DMS153 treated with DMSO at 0.1 percent for 48 hours (cell line): ENCODE data around the gene CNKSR3.
A peak's percentile ranks its signal among the peaks of the same experiment; 100 is the strongest.

ENCODE experiments used
- DNase-seq: peaks from one replicate; lab custom pipeline; 2025; ENCODE audit not compliant: unreplicated experiment; lab: John Stamatoyannopoulos, UW

The CNKSR3 gene

DNA sequence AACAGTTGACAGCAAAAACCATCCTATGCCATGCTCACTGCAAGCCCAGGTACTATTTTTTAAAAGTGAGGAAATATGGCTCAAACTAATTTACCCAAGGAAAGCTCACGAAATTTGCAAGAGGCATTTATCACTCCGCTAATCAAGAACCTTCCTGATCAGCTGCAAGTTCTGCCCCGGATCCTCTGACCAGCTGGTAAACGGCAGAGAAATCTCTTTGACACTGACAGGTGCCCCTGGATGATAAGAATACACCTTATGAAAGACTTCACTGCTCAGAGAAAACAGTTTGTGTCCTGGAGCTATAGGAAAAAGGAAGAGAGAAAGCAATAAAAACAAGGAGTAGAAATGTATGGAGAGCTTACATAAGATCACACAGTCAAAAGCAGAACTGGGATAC is 6.4 kb downstream of the CNKSR3 start:
- DNase-seq: no peak

DNA sequence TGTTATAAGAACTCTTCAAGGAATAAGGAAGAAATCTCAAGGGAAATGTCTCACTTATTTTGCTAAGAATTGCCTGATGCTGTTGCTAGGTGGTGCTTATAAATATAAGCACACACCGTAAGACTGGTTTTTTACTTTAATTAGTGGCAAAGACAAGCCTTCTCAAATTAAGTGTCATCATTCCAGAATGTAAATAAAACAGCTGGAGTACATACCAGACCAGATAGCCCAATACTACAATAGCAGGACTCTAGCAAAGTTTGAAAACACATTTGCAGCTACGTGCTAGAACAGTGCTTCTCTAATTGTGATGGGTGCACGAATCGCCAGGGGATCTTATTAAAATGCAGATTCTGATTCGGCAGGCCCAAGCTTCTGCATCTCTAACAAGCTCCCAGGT is 6.8 kb downstream of the CNKSR3 start:
- DNase-seq: no peak

DNA sequence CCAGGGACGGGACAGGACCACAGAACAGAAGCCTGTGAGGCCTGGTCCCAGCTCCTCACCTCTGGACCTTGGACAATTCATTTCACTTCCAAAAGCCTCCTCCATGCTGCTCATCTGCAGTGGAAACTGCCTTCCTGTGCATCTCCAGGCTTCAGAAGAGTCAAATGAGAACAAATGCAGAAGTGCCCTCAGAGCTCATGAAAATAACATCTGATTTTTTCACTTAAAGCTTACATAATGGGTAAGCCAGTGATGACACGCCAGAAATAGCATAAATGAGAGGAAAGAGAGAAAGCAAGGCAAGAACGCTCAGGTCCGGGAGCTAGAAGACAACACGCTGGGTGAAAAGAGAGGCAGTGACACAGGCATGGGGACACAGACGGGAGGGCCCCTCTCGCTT is 7.9 kb downstream of the CNKSR3 start:
- no peak for DNase-seq

DNA sequence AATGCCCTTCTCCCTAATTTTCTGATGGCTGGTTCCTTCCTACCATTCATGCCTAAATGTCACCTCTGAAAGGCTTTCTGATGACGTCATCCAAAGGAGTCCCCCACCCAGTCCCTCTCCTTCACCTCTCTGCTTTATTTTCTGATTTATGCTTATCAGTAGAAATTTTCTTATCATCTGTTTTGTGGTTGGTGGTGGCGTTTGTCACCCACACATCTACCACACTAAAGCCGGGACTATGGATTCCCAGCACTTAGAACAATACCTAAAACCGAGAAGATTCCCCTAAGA is 9.0 kb downstream of the CNKSR3 start:
- DNase-seq: no peak

DNA sequence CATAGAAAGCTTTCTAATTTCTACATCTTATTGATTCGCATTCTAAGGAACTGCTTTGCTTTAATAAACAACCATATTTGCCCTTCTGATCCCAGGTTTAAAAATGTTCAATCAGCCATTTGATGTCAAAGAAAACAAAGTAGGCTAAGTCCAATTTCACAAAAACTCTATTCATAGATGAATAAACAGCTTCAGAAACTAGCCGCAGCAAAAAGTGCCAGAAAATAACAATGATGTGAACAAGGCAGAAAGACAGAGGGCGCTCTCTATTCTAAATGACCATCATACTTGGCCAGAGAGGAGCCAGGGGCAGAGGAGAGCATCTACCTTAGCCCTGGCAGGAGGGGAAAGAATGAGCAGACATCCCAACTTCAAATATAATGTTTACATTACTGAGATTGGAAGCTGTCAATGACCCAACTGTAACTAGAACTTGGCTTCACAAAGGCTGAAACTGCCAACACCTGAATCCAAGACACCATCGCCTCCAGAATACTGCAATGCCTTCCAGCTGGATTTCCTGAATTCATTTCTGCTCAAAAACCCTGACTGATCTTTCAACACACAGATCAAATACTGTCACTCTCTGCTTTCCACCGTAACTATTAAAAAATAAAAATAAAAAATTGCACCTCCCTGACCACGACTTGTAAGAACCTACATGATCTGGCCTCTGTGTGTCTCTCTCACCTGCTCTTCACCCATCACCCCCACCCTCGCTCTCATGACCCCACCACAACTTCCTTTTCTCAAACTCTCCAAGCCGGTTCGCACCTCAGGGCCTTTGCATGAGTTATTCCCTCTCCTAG is 9.5 kb downstream of the CNKSR3 start:
- DNase-seq: no peak

DNA sequence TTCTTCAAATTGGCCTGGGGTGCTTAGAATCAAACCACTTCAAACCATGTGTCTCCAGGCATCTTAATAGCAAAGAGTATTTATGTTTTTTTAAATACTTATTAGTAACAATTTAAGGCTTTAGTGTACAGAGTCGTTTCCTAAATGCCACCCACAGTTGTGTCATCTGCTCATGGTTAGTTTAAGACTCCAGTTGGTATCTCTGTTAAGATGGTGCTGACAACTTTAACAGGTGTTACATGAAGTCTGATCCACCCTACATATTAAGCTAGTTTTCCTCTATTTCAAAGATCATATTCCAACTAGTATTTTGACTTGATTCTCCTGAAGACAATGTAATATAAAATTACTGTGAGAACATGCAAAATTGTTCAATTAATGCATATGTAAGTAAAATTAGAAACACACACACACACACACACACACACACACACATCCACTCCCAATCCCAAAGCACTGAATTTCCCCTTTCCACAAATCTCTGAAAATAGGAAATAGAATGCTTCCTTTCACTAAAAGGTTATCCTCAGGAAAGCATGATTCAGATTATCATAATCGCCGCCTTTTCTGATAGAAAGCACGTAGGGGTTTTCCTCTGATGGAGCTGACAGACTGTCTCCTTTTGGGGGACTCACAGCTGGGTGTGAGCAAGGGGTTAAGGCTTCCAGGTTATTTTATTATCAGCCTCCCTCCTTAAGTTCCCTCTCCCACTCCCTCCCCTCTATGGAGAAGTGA is 10.5 kb downstream of the CNKSR3 start:
- DNase-seq: no peak

DNA sequence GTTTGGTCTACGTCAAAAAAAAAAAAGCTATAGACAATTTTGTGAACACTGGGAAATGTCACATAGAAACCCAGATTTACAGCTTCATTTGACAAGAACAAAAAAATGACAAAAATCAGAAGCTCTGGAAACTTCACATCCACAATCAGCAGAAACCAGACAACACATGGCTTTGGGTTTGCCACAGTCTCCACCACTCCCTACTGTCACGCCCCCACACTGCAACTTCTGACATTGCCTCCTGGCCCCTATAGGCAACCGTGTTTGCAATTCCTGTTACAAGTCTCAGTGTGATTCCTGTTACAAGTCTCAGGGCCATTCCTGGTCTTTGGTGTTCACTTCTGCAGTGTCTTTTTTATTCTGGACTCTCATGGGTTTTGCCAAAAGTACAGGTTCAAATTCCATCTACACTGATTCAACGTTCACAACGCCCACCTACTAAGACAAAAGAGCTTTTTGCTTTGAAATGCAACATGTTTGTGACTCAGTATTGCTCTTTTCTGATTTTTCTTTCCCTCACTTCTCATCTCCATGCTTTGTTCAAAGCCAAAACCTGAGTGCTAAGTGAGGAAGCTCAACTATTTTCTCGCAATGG is 12.0 kb downstream of the CNKSR3 start:
- no peak for DNase-seq

DNA sequence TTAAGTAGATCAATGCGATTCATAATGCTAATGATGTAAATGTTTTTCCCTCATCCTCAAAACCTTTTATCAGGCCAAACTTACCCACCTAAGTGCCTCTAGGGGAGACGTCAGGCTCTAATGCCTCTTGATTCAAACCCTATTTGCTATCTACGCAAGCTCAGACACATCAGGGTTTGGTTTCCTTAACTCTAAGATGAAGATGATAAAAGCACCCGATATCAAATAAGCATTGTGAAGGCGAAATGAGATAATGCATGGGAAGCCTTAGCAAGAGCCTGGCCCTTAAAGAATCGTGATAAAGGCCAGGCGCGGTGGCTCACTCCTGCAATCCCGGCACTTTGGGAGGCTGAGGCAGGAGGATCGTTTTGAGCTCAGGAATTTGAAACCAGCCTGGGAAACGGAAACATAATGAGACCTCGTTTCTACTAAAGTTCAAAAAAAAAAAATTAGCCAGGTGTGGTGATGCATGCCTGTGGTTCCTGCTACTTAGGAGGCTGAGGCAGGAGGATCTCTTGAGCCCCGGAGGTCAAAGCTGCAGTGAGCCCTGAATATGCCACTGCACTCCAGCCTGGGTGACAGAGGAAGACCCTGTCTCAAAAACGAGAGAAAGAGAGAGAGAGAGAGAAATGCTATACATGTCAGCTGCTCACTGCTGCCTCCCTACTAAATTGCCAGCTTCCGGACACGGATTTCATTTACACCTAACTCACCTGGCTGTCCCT is 13.5 kb downstream of the CNKSR3 start:
- no peak for DNase-seq

DNA sequence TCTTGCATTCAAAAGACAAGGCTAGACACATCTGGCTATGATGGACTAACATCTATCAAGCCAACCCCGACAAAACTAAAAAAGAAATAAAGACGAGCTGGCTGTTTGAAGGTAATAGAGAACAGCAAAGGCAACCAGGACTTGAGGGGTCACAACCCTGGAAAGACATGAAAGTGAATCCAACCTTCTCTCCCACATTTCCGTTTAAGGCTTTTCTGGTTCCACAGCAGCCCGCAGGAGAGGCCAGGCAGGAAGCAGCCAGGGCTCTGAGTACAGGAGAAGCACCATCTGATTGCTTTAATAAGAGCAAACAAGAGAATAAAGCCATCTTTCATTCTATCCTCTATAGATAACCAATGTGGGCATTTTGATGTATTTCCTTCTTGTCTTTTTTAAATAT is 14.3 kb downstream of the CNKSR3 start:
- DNase-seq: no peak

DNA sequence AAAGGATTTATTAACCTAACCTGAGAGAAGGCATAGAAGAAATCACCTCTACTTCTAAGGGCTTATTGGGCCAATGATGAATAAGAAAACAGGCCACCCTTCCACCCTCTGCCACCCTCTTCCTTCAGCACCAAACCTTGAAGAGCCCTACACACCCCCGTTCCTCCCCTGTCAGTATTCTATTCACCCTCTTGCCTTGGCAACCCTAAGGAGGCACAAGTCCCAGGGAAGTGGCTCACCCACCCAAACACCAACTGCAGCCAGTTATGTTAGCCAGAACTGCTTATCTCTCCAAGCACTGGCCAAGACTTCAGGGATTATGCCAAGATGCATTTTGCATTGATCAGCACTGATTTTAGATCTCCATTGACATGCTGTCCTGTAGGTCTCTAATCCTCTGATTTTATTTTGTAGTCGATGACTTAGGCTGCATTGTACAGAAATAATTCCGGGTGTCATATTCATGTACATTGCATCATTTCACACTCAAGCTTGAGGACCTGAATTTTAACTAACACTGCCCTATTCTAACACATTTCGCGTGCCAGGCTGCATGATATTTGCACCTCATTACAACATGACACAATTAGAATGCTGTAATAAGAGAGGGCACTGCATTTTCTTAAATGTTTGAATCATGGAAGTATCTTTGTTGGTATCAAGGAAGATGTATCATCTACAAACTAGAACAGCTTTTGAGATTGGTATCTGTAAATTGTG is 15.7 kb downstream of the CNKSR3 start:
- DNase-seq: no peak

DNA sequence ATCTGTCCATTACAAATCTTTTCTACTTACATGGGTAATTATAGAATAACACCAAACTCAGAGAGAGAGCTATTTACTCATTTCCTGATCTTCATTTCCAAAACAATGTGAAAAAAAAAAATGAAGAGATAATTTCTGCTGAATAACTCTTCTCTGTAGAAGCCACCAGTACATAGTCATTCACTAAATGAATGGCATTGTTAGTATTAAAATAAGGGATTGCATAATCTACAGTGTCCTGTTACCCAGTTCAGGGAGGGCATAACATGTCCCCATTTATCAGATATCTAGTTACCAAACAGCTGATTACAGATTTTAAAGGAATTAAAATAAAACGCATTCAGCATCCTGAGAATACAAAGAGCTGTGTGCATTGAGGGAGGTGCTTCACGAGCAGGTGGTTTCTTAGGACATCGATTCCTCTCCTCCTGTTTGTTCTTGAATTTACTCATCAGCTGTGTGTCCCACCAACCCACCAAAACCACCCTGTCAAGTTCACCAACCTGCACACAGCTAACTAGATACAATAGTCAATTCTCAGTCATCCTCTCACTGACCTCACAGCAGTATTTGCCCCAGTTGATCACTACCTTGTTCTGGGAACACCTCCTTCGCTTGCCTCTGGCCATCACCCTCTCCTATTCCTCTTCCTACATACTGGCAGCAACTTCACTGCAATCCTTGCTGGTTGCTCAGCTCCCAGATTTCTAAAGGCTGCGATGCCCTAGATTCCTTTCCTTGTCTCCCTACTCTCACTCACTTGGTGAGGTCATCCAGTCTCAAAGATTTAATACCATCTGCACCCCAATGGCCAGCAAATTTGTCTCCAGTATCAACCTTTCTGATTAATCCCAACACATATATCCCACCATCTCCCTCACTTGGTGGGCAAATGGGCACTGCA is 18.7 kb downstream of the CNKSR3 start:
- no peak for DNase-seq

DNA sequence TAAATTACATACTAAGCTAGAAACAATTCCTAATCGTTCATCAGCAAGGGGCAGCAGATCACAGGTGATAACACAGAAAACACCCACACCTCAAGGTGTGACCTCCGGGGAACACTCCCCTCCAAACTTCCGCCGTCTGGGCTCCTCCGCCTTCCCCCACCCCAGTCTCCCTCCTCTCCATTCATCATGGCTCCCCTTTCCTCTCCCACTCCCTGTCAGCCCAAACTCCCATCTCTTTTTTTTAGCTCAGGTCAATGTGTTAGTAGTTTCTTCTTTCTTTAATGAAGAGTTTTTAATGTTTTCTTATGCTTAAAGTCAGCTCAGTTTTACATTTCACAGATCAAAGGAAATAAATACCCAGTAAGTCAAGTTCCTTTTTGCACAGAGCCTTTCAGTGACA is 20.7 kb downstream of the CNKSR3 start:
- no peak for DNase-seq

DNA sequence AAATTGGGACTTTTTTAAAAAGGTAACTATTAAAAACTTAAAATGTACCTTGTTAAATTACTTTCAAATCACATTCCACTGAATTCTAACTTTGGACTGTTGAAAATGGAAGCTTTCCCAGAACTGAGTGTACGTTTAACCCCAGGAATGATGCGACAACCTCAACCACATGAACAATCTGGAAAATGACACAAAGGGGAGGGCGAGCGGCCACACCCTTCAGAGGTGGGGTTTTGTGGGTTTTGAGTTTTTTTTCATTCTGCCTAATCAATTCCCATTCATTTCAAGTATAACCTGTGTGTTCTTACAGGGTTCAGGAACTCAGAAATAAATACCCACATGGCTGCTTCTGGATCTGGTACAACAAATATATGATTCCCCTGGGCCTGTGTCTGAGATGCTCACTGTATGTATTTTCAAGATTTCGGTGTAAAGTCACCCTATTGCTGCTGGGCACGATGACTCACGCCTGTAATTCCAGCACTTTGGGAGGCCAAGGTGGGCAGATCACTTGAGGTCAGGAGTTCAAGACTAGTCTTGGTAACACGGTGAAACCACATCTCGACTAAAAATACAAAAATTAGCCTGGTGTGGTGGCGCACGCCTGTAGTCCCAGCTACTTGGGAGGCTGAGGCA is 21.6 kb downstream of the CNKSR3 start:
- no peak for DNase-seq

DNA sequence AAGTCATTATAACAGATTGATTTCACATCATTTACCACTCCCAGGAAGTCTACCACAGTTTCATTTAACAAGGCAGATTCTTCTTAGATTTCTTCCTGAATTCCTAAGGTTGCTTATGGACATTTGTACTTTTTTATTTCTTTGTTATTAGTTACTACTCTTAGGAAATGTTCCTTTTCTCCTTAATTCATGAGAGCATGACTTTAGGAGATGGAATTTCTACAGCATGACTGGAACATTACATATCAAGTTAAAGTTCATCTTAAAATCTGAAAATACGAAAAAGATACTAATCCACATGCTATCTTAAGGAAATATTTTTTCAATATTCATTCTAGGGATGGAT is 22.3 kb downstream of the CNKSR3 start:
- no peak for DNase-seq

DNA sequence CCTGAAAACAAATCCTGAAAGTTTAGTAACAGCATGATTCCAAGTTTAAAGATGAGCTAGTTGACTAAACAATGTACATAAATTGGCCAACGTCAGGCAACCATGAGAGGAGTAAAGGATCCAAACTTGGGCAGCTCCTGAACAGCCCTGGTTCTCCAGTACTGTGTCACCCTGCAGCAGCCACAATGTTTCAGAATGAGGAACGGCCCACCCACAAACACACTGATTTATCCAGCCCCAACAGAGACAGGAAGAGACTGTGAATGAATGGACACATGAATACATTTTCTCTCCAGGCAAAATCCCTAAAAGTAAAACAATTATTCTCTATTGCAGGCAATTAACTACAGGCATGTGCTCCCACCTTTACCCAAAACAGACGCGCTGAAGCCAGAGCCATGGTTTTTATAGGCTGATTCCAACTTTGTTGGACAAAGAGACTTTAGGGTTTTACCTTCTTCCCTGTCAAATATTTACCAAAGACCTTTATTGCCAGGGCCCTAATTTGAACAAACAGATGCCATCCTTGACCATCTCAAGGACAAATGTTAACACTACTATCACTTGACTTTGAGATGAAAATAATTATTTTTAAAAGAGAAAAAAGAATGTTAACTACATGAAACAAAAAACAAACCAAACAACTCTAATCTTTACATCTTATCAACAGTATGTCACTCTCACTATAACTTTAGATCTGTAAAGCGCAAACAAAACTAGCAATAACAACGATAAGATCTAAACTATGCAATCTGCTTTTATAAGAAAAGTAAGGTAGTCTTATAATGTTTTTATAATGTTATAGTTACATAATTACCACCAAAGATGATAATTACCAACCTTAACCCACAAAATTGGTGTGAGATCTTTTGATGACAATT is 22.9 kb downstream of the CNKSR3 start:
- DNase-seq: peak; percentile 35

DNA sequence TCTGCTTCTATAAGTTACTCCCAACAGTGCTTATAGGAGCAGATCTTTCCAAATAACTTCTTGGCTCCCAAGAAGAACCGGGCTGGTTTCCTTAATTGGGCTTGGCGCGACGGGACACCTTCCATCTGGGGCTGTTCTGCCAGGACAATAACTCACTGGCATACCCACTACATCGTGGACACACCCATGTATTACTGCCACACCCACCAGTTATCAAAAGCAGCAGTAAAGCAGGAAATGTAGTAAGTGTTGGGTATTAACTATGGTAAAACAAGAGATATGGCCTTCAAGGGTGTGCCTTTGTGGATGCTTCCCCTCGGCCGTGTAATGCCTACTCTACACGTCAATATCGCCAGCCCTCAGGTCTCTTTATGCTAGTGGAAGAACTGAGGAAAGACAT is 24.7 kb downstream of the CNKSR3 start:
- DNase-seq: no peak

DNA sequence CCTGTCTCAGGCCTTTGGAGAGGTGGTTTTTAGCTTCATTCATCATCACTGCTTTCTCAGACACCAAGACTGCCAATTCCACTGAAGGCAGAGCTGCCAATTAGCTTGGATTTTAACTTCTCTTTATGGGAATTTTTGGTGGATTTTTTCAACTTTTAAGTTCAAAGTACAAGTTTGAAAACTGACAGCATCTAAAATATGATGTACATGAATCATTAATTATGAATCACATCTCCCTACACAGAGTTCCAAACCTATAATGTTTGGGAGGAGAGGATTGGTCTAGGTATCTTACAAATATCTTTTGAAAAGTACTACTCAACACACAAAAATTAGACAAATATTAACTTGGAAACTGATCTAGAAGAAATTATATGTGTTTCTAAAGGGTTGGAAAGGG is 25.5 kb downstream of the CNKSR3 start:
- no peak for DNase-seq

DNA sequence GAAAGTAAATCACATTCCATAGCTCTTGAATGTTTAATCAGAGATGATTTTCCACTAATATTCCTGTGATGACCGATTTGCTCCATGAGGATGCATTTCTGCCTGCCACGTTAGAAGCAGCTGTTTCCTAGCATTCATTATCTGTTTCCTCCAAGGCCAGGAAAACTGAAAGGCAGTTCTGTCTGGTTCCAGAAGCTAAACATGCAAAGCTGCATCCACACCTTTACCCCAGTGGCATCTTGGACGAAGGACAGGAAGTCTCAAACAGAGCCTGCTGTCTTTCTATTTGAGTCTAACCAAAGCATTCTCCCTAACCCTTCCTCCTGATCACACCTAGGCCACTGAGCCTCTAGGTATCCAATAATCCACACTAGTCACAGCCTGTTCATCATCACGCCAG is 27.6 kb downstream of the CNKSR3 start:
- DNase-seq: no peak

DNA sequence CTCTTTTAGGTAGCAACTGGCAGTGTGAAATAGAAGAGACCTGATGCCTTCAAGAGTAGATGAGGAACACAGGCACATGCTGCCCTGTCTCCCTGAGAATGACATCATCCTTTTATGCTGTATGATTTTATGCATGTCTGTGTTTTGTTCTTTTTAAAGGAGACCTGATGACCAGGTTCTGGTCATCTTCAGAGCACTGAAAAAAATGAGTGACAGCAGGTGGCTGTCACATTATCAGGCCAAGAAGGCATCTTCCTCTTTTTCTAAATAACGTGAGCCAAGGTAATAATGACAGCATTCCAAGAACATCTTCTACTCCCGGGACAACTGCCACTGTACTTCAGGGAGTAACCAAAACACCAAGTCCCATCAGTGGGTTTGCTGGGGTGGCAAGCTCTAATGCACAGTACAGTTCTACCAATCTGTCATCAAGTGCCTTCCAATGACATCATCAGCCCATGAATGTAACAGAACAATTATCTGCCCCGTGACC is 28.9 kb downstream of the CNKSR3 start:
- no peak for DNase-seq
